Endothelial cell of umbilical vein (primary cell): Measurements from ENCODE around the gene CGNL1. TPM values are rescaled to one million over a fixed set of nuclear protein-coding genes. Genes with fewer than 3 reads are reported as not detected.

Source experiments
- BruUV-seq: library from RNA; stranded (reverse); fragments of 400-500 nt; replicated peaks from 2 replicates; lab custom pipeline; 2021; lab: Mats Ljungman, UMichigan
- CTCF ChIA-PET: fragments of 300-600, 350-600 bp; sonication (Branson Sonifier 250); formaldehyde crosslinking; loops from one replicate; lab custom pipeline; 2021; ENCODE audit warnings: antibody characterized with exemption, inconsistent platforms; lab: Charles Lee
- POLR2A ChIA-PET: fragments of 300-600, 350-600 bp; sonication (Branson Sonifier 250); formaldehyde crosslinking; loops from one replicate; lab custom pipeline; 2021; ENCODE audit warnings: antibody characterized with exemption, inconsistent platforms; lab: Charles Lee
- DNase-seq: peaks from one replicate; pipeline ENCODE4 v3.0.0-alpha.2; 2011; ENCODE audit warnings: low read depth, low spot score
- FAIRE-seq: peaks from 2 replicates; lab custom pipeline; 2011; peaks lifted over from hg19 to GRCh38; lab: Jason Lieb, UNC
- H2AFZ ChIP-seq: 2 replicates; pipeline ENCODE4 v1.6.0; 2012; ENCODE audit warnings: low read depth, low read length, control low read depth, inconsistent platforms
- H3K27ac ChIP-seq: 2 replicates; pipeline ENCODE4 v1.5.1; 2011; ENCODE audit warnings: low read depth, mild to moderate bottlenecking, control low read depth, low read length, moderate library complexity; ENCODE audit not compliant: insufficient read depth
- H3K27me3 ChIP-seq, 2 experiments: 2 replicates each; pipeline versions ENCODE4 v1.6.0 to v1.6.1; 2011; ENCODE audit warnings: low read length in 2 of 2, mixed read lengths in 1 of 2; ENCODE audit not compliant: control insufficient read depth in 2 of 2, insufficient read depth in 2 of 2
- H3K36me3 ChIP-seq, 2 experiments: 2 replicates in 1 of 2; 3 replicates in 1 of 2; pipeline ENCODE4 v1.5.1; 2011; ENCODE audit warnings: low read length in 2 of 2, mild to moderate bottlenecking in 1 of 2, moderate library complexity in 1 of 2; ENCODE audit not compliant: control insufficient read depth in 2 of 2, insufficient read depth in 2 of 2; ENCODE audit errors: extremely low read depth in 1 of 2
- H3K4me1 ChIP-seq: 3 replicates; pipeline ENCODE4 v1.5.1; 2011; ENCODE audit warnings: mild to moderate bottlenecking, low read length; ENCODE audit not compliant: control insufficient read depth, insufficient read depth; ENCODE audit errors: extremely low read depth
- H3K4me2 ChIP-seq: 2 replicates; pipeline ENCODE4 v1.6.1; 2011; ENCODE audit warnings: low read length, control low read depth, mixed read lengths; ENCODE audit not compliant: insufficient read depth
- H3K4me3 ChIP-seq, 3 experiments: fragments of 200-600 bp in 1 of 3; sonication (generic), shearing (Covaris generic) in 1 of 3; replicated peaks in 1 of 3; 2 replicates each; pipeline ENCODE4 v1.5.1; 2011 to 2016; ENCODE audit warnings: control low read depth in 3 of 3, low read length in 3 of 3, mild to moderate bottlenecking in 2 of 3, inconsistent platforms in 1 of 3, low read depth in 1 of 3, moderate library complexity in 1 of 3; ENCODE audit not compliant: insufficient read depth in 1 of 3
- H3K79me2 ChIP-seq: 2 replicates; pipeline ENCODE4 v1.6.0; 2012; ENCODE audit warnings: low read length, inconsistent platforms; ENCODE audit not compliant: control insufficient read depth, insufficient read depth
- H3K9ac ChIP-seq: replicated peaks from 2 replicates; pipeline ENCODE3; 2011; ENCODE audit warnings: low read length, control low read depth; ENCODE audit not compliant: insufficient read depth; ENCODE audit errors: extremely low read depth
- H3K9me1 ChIP-seq: replicated peaks from 3 replicates; pipeline ENCODE4 v1.6.0; 2011; ENCODE audit warnings: mild to moderate bottlenecking, low read length; ENCODE audit not compliant: control insufficient read depth, insufficient read depth; ENCODE audit errors: extremely low read depth
- H3K9me3 ChIP-seq: replicated peaks from 2 replicates; pipeline ENCODE4 v1.5.1; 2012; ENCODE audit warnings: low read length, inconsistent platforms; ENCODE audit not compliant: control insufficient read depth, insufficient read depth
- H4K20me1 ChIP-seq: replicated peaks from 2 replicates; pipeline ENCODE3; 2011; ENCODE audit warnings: mild to moderate bottlenecking, low read length; ENCODE audit not compliant: control insufficient read depth, insufficient read depth; ENCODE audit errors: extremely low read depth
- EZH2 ChIP-seq: IDR thresholded peaks from 2 replicates; pipeline ENCODE4 v1.6.1; 2012; ENCODE audit warnings: borderline replicate concordance, low read depth, mild to moderate bottlenecking, moderate library complexity, low read length, inconsistent platforms; ENCODE audit not compliant: severe bottlenecking
- FOS ChIP-seq: IDR thresholded peaks from 2 replicates; pipeline ENCODE4 v1.6.1; 2011; ENCODE audit warnings: mild to moderate bottlenecking, low read length, moderate library complexity, borderline replicate concordance; ENCODE audit not compliant: insufficient read depth
- GATA2 ChIP-seq: IDR thresholded peaks from 2 replicates; pipeline ENCODE4 v1.7.0; 2011; ENCODE audit warnings: low read depth, mild to moderate bottlenecking, moderate library complexity, mixed read lengths, low read length; ENCODE audit not compliant: insufficient read length, insufficient read depth
- JUN ChIP-seq: IDR thresholded peaks from 2 replicates; pipeline ENCODE4 v1.6.1; 2011; ENCODE audit warnings: borderline replicate concordance, low read depth; ENCODE audit not compliant: insufficient read length, insufficient read depth
- MYC ChIP-seq: IDR thresholded peaks from one replicate; pipeline ENCODE4 v1.6.1; 2011; ENCODE audit warnings: mild to moderate bottlenecking, low read depth, low read length
- POLR2A ChIP-seq: IDR thresholded peaks from 2 replicates; pipeline ENCODE4 v1.6.1; 2012; ENCODE audit warnings: low read depth, mild to moderate bottlenecking, control low read depth, low read length
- POLR2AphosphoS5 ChIP-seq: IDR thresholded peaks from 2 replicates; pipeline ENCODE4 v1.6.1; 2012; ENCODE audit warnings: low read depth, mild to moderate bottlenecking, control low read depth, low read length, moderate library complexity; ENCODE audit not compliant: insufficient read depth
- dilution Hi-C: fragments of 300-500 bp; cut with MboI; formaldehyde crosslinking; loops from one replicate; pipeline ENCODE4 v1.15.0; 2019; ENCODE audit warnings: low sequenced_read_pairs; ENCODE audit not compliant: extremely low pct_ligation_motif_present
- intact Hi-C: fragments of 100-400 bp; cut with micrococcal nuclease; formaldehyde crosslinking; loops from one replicate; pipeline ENCODE4 v1.10.0; 2022
- polyA plus RNA-seq, 4 experiments: library from polyadenylated mRNA; depleted of rRNA in 3 of 4; stranded (reverse) in 3 of 4; unstranded in 1 of 4; fragments of >200 nt; gene quantifications; 2 replicates each; pipeline versions ENCODE4 v1.2.1 to v1.2.3, GENCODE V29; 2011 to 2012; ENCODE audit warnings: missing spikeins in 1 of 4
- total RNA-seq: library from RNA; stranded (reverse); gene quantifications from 2 replicates; pipeline ENCODE4 v1.2.3, GENCODE V29; 2021
- TF ChIP-seq, protein P1 (sequence below), 2 donors: IDR thresholded peaks; 1 replicate in 1 of 2; 2 replicates in 1 of 2; pipeline ENCODE4 v1.5.1; 2011; ENCODE audit warnings: low read length in 2 of 2, mild to moderate bottlenecking in 2 of 2, moderate library complexity in 2 of 2, control low read depth in 1 of 2, inconsistent platforms in 1 of 2, low read depth in 1 of 2; ENCODE audit not compliant: insufficient read depth in 1 of 2; ENCODE audit errors: extremely low read depth in 1 of 2
- TF ChIP-seq, protein P2 (sequence below): IDR thresholded peaks from 2 replicates; pipeline ENCODE4 v1.6.1; 2011; ENCODE audit not compliant: insufficient read depth, insufficient read length

The CGNL1 gene
- total and polyA plus RNA-seq, 2 donors (not counting 3 experiments of a cell fraction or from before 2014, with no cell fraction given): 6.9 to 27.1 TPM

DNA sequence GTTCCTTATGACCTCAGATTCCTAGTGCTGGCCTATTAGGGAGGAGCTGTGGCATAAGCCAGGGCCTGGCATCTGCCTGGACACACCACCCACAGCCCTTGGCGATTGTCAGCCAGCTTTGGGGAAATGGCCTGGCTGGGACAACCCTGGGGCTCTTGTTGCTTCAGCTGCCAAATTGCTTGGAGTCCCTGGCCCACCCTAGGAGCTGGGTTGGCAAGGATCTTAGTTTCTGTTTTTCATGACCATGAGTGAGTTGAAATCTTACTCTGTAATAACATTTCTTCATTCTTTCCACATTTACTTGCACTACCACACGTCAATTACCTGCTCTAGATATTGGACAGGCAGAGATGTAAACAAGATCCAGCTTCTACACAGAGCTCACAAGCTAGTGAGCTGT, 213.4 kb downstream of the CGNL1 start:
- BruUV-seq: no TSS peak
- Histone ChIP-seq H3K4me1 (peaks cover 18% of the 10 kb centered on the region), H3K9me1 (no peaks in the 10 kb centered on the region), H3K9ac (no peak overlapping the region), H3K36me3 (no peaks in the 10 kb centered on the region), H2AFZ (no peak overlapping the region), H3K9me3 (no peaks in the 10 kb centered on the region), H3K4me2 (no peak overlapping the region), H3K27me3 (no peaks in the 10 kb centered on the region), H3K4me3 (no peak overlapping the region), H4K20me1 (no peaks in the 10 kb centered on the region), H3K79me2 (no peaks in the 10 kb centered on the region), H3K27ac (no peak overlapping the region)
- DNase-seq (no peak), FAIRE-seq (no peak)
- dilution Hi-C loops (no loop called here), intact Hi-C loops (no loop called here)
- POLR2A ChIA-PET: no interaction called here
- CTCF ChIA-PET: interaction anchor here (1.5 to 1.8 kb wide), 2 partner anchors 28 to 30 kb away, joined by 5 to 7 read pairs; no protein-coding TSS in a partner anchor
- TF ChIP-seq, protein P1, sequence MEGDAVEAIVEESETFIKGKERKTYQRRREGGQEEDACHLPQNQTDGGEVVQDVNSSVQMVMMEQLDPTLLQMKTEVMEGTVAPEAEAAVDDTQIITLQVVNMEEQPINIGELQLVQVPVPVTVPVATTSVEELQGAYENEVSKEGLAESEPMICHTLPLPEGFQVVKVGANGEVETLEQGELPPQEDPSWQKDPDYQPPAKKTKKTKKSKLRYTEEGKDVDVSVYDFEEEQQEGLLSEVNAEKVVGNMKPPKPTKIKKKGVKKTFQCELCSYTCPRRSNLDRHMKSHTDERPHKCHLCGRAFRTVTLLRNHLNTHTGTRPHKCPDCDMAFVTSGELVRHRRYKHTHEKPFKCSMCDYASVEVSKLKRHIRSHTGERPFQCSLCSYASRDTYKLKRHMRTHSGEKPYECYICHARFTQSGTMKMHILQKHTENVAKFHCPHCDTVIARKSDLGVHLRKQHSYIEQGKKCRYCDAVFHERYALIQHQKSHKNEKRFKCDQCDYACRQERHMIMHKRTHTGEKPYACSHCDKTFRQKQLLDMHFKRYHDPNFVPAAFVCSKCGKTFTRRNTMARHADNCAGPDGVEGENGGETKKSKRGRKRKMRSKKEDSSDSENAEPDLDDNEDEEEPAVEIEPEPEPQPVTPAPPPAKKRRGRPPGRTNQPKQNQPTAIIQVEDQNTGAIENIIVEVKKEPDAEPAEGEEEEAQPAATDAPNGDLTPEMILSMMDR (IDR thresholded peaks at IDR 0.05; ENCODE audit: extremely low read depth in 1 of 2, insufficient read depth in 1 of 2, low read depth in 1 of 2, low read length in 2 of 2): no peak
- TF ChIP-seq MYC (no peak), POLR2AphosphoS5 (no peak), POLR2A (no peak), JUN (no peak), EZH2 (no peak), GATA2 (no peak), FOS (no peak)
- TF ChIP-seq, protein P2, sequence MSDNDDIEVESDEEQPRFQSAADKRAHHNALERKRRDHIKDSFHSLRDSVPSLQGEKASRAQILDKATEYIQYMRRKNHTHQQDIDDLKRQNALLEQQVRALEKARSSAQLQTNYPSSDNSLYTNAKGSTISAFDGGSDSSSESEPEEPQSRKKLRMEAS: no peak
